Measurements from ENCODE around the gene RNF19B.

Gene RNF19B

DNA sequence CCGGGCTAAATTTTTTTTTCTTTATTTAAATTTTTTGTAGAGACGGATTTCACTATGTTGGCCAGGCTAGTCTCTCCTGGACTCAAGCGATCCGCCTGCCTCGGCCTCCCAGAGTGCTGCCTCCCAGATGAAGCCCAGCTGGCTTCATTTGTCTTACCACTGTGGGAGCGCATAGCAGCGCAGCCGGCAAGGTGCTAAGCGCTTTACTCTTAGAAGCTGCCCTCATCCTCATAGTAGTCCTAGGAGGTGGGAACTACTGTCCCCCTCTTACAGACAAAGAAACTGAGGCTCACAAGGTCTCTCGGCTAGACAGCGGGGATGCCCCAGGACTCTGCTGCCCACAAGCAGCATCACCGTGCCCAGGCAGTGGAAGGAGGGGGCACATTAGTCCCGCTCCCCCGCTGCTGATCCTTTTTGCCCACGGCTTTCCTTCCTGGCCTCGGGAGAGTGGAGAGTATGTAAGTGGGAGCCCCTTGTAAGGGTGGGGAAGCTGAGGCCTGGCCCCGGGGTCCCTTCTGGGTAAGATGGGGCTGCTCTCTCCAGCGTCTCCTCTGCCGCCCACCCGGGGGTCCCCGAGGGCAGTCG lies 64.1 kb downstream of the RNF19B start:
- Mint-ChIP-seq H3K27ac (no peak overlapping the region), H3K27me3 (ENCODE audit: low read depth) (peaks cover 73% of the 10 kb centered on the region), H3K4me3 (peak overlapping the region; percentile 59), H3K4me1 (ENCODE audit: low read depth) (peaks cover 4% of the 10 kb centered on the region), H3K36me3 (ENCODE audit: low read depth) (no peaks in the 10 kb centered on the region), H3K9me3 (no peaks in the 10 kb centered on the region)

DNA sequence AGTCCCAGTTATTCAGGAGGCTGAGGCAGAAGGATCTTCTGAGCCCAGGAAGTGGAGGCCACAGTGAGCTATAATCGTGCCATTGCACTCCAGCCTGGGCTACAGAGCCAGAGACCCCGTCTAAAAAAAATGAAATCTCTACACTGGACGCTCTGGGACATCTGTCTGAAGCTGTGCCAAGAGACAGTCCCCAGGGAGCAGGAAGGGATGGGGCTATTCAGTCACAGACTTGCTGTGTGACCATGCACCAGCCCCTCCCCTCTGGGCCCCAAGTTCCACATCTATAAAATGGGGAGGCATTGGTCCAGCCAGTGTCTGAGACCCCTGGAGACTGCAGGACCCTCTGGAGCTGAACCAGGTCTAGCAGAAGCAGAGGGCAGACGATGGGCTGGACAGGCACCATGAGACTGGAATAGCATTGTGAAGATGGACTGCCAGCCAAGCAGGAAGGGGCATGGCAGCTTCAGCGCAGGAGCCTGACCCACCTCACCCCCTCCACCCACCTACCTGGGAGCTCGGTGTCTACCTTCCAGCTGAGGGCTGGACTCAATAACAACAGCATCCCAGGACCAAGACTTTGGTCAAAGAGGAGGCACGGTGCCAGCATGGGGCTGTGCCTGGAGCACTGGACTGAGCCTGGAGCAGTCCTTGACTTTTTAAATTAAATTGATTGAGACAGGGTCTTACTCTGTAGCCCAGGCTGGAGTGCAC lies 64.9 kb downstream of the RNF19B start:
- H3K4me1 Mint-ChIP-seq (ENCODE audit: low read depth): peaks cover 4% of the 10 kb centered on the region
- no peaks in the 10 kb centered on the region for H3K9me3 Mint-ChIP-seq
- no peaks in the 10 kb centered on the region for H3K36me3 Mint-ChIP-seq (ENCODE audit: low read depth)
- H3K27ac Mint-ChIP-seq: no peak overlapping the region
- no peak overlapping the region for H3K4me3 Mint-ChIP-seq
- peaks cover 72% of the 10 kb centered on the region for H3K27me3 Mint-ChIP-seq (ENCODE audit: low read depth)

DNA sequence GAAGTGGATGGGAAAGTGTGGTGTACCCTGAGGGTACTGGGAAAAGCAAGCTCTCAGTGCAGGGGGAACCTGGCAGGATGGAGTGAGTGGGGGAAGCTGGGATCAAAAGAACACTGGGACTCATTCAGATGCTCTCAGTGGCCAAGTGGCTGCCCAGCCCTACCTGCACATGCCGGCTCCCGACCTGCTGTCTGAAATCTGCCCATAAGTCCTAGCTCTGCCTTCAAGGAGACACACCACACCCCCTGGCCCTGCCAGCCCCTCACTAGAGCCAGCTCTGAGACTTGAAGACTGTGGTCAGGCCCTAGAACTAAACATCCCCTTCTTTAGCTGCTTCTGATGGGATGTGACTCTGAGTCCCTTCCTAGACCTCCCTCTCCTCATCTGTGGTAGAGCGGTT lies 65.7 kb downstream of the RNF19B start:
- Mint-ChIP-seq H3K4me1 (ENCODE audit: low read depth) (peaks cover 4% of the 10 kb centered on the region), H3K27ac (no peak overlapping the region), H3K27me3 (ENCODE audit: low read depth) (peaks cover 73% of the 10 kb centered on the region), H3K36me3 (ENCODE audit: low read depth) (no peaks in the 10 kb centered on the region), H3K4me3 (no peak overlapping the region), H3K9me3 (no peaks in the 10 kb centered on the region)

DNA sequence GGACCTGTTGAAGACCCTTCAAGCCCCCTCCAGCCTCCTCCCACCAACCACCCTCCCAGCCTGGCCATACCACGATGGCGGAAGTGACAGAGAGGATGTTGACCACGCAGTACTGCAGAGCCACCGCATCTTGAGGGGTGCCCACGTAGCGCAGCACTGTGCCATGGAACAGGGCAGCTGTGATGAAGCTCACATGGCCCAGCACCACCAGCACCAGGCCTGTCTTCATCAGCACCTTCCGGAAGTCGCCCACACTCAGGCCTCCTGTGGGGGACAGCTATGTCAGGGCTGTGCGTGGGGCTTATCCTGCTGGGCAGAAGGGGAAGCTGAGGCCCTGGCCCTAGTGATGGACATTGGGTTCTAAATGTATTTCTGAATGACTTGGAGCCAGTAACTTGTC lies 66.6 kb downstream of the RNF19B start:
- H3K4me1 Mint-ChIP-seq (ENCODE audit: low read depth): peaks cover 4% of the 10 kb centered on the region
- no peaks in the 10 kb centered on the region for H3K36me3 Mint-ChIP-seq (ENCODE audit: low read depth)
- no peak overlapping the region for H3K27ac Mint-ChIP-seq
- H3K27me3 Mint-ChIP-seq (ENCODE audit: low read depth): peaks cover 71% of the 10 kb centered on the region
- no peaks in the 10 kb centered on the region for H3K9me3 Mint-ChIP-seq
- no peak overlapping the region for H3K4me3 Mint-ChIP-seq

DNA sequence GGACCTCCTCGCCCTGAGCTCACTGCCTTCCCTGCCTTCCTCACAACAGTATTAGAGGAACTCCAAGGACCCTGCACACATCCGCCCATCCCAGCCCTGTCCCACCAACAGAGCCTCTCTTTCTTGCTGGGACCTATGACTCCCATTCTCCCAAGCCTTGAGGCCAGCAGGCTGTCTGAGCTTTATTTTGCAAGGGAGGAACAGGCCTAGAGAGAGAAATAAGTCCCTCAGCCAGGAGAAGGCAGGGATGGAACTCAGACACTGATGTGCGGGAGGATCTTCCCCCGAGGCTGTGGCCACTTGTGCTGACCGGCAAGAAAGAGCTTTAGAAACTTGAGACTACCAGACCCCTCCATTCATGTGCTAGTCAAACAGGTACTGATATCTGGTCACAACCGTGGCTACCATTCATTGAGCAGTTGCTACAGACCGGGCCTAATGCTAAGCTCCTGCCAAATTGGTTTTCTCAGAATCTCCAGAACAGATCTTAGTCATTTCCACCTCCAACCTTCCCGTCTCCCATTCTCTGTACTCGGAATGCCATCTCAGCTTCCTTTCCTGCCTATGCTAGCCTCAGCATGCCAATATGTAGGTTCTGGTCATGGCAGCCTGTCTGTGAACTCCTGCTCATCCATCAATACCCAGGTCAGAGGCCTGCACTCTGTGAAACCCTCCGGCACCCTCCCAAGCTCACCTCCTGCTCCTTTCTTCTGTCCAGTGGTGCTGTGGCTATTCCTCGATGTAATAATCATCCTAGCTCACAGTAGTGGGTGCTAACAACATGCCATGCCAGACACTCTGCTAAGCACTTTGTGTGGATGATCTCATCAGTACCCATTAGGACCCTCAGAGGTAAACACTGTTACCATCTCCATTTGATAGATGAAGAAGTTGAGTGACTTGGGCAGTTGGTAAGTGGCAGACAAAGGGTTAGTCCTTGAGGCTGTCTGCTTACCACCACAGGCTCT lies 67.2 kb downstream of the RNF19B start:
- Mint-ChIP-seq H3K27ac (no peak overlapping the region), H3K36me3 (ENCODE audit: low read depth) (no peaks in the 10 kb centered on the region), H3K4me1 (ENCODE audit: low read depth) (peaks cover 7% of the 10 kb centered on the region), H3K27me3 (ENCODE audit: low read depth) (peaks cover 67% of the 10 kb centered on the region), H3K4me3 (no peak overlapping the region), H3K9me3 (no peaks in the 10 kb centered on the region)

DNA sequence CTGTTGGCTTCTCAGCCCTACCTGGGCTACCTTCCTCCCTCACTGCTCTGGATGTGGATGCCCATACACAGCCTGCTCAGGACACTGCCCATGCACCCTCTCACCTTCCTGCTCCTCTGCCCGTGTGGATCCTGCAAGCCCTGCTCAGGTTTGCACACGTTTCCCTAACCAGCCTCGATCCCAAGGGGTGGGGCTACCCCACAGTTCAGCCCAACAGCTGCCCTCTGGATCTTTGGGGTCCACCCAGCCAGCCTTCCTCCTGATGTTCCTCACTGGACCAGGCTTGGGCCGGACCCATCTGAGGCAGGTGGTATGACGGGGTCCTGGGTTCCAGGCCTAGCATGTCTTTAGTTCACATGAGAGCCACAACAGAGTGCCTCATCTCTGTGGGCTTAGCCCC lies 68.2 kb downstream of the RNF19B start:
- Mint-ChIP-seq H3K27ac (no peak overlapping the region), H3K4me3 (no peak overlapping the region), H3K9me3 (no peaks in the 10 kb centered on the region), H3K36me3 (ENCODE audit: low read depth) (no peaks in the 10 kb centered on the region), H3K27me3 (ENCODE audit: low read depth) (peaks cover 67% of the 10 kb centered on the region), H3K4me1 (ENCODE audit: low read depth) (peaks cover 3% of the 10 kb centered on the region)

DNA sequence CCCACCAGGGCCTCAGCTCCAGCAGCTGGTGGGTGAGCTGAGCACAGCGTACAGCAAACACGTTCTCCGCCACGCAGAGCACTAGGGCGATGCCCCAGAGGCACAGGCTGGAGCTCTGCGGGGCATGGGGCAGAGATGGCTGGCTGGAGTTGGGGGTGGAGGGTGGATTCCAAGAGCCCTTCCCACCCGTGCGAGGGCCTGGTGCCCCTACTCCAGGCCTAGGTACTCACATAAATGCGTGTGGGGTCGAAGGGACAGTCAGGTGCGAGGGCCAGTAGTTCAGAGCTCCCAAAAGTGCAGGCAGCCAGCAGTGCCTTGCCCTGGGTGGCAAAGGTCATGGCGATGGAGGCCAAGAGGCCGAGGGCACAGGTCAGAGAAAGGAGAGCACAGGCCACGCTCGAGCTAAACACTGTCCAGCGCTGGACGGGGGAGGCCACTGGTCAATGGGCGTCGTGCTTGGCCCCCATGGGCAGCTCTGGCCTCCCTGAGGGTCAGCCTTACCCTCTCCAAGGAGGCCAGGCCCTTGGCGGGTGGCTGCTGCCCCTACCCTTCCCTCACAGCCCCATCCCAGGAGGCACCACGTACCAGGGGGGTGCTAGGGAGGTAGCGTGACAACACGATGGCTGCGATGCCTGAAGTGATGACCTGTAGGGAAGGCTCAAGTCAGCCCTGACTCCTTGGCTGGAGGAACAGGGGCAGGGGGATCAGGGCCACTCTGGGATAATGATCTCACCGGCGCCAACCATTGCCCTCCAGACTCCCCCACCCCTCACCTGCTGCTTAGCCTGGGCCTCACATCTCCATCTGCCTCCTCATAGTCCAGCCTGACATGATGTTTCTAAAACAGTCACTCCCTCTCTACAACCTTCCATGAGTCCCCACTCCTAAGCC lies 69.0 kb downstream of the RNF19B start:
- Mint-ChIP-seq H3K27ac (no peak overlapping the region), H3K9me3 (no peaks in the 10 kb centered on the region), H3K27me3 (ENCODE audit: low read depth) (peaks cover 72% of the 10 kb centered on the region), H3K36me3 (ENCODE audit: low read depth) (no peaks in the 10 kb centered on the region), H3K4me1 (ENCODE audit: low read depth) (peaks cover 3% of the 10 kb centered on the region), H3K4me3 (no peak overlapping the region)

DNA sequence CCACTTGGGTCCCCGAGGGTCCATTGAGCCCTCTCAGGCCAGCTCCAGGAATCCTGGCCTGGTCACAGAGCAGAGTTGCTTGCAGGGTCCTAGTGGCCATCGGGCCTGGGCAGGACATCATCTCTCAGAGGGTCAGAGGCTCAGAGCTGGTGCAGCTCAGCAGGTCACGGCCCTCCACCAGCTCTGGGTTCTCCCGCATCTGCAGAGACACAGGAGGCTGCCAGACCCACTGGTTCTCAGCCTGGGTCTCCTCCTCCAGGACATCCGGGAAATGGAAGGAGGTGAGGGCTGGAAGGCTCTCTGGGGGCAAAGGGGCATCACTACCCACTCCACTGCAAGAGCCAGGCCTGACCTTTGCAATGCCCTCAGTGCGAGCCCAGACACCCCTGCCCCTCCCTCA lies 69.9 kb downstream of the RNF19B start:
- Mint-ChIP-seq H3K4me1 (ENCODE audit: low read depth) (peaks cover 3% of the 10 kb centered on the region), H3K36me3 (ENCODE audit: low read depth) (no peaks in the 10 kb centered on the region), H3K4me3 (no peak overlapping the region), H3K27me3 (ENCODE audit: low read depth) (peaks cover 72% of the 10 kb centered on the region), H3K27ac (no peak overlapping the region), H3K9me3 (no peaks in the 10 kb centered on the region)

DNA sequence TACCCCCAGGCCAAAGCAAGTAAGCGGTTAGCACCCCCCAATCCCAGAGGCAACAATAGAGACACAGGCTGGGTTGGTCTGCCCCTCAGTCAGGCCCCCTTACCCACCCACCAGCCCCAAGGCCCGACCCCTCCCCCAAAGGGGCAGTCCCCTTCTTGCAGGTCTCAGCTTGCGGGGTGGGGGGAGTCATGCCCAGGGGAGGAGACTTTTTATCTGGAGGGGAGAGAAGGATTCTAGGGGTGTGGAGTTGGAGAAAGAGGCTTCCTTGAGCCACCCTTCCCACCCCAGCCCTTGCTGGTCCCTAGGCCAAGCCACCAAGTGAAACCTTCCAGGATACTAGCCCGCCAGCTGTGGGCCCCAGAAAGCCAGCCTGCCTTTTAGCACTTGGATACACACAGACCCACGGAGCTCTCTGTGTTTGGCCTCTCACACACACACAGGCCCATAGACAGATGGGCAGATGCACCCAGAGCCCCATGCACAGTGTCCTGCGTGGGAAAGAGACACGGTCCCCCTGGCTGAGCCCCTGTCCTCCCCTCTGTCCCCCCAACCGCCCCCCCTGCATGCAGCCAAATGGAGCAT lies 70.5 kb downstream of the RNF19B start:
- H3K27ac Mint-ChIP-seq: no peak overlapping the region
- H3K4me1 Mint-ChIP-seq (ENCODE audit: low read depth): peaks cover 3% of the 10 kb centered on the region
- no peaks in the 10 kb centered on the region for H3K36me3 Mint-ChIP-seq (ENCODE audit: low read depth)
- no peaks in the 10 kb centered on the region for H3K9me3 Mint-ChIP-seq
- peak overlapping the region; percentile 10 for H3K4me3 Mint-ChIP-seq
- peaks cover 72% of the 10 kb centered on the region for H3K27me3 Mint-ChIP-seq (ENCODE audit: low read depth)

DNA sequence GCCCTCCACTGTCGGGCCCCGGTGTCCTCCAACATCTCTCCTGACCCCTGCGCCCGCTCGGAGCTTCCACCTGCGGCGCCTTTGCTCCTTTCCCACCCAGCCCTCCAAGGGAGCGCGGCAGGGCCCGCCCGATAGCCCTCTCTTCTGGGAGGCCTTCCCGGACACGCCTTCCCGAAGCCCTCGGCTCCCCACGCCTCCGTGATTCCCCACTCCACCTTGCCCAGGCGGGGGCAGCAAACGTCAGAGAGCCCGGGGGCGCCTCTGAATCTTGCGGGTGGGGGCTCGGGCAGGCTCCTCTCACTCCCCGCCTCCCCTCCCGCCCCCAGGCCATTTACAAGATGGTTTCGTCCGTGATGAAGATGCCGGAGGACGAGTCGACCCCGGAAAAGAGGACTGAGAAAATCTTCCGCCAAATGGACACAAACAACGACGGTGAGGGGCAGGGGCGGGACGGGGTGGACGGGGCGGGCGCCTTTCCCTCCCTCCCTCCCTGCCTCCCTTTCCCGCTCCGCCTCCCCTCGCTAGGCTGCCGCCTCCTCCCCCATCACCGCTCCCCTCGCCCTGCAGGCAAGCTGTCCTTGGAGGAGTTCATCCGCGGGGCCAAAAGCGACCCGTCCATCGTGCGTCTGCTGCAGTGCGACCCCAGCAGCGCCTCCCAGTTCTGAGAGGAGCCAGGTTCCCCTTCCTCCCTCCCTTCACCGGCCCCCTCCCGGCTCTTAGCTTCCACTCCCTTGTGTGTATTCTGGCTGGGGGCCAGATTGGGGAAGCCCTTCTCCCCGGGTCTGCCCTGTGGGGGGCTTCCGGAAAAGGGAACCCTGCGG lies 71.2 kb downstream of the RNF19B start:
- Mint-ChIP-seq H3K27ac (no peak overlapping the region), H3K4me1 (ENCODE audit: low read depth) (peaks cover 3% of the 10 kb centered on the region), H3K4me3 (peak overlapping the region; percentile 43), H3K9me3 (no peaks in the 10 kb centered on the region), H3K36me3 (ENCODE audit: low read depth) (no peaks in the 10 kb centered on the region), H3K27me3 (ENCODE audit: low read depth) (peaks cover 69% of the 10 kb centered on the region)

DNA sequence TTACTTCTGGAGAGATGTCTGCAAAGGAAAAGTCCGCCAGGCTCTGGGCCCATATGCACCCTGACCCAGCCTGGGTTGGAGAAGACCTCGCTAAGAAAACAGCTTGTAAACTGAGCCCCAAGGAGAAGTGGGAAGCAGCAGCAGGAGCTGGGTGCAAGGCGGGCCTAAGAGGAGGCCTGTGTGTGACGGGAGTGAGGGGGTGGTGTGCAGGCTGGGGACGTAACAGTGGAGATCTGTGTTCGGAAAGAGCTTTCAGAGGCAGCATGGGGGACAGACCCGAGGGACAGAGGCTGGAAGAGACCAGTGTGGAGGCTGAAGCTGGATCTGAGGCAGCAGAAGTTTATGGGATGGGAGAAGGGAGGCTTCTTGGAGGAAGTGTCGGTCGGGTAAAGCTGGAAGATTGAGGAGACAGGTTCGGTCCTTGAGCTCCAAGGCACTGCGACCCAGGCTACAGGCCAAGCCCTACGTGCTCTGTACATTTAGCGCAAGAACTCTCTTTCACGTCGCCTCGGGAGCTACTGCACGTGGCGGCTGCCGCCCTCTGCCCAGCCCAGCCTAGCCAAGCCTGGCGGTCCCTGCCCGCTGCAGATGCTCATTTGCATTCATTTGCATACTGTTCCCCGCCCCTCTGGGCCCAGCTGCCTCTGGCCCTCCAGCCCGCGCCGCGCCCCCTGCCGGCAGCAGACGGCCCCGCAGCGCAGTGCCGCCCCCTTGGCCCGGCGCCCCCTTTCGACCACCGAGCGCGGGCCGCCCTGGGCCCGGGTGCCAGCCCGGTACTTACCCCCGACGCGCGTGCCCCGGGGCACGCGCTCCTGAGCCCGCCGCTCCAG lies 72.0 kb downstream of the RNF19B start:
- Mint-ChIP-seq H3K27me3 (ENCODE audit: low read depth) (peaks cover 74% of the 10 kb centered on the region), H3K36me3 (ENCODE audit: low read depth) (no peaks in the 10 kb centered on the region), H3K9me3 (no peaks in the 10 kb centered on the region), H3K4me1 (ENCODE audit: low read depth) (peaks cover 3% of the 10 kb centered on the region), H3K27ac (no peak overlapping the region), H3K4me3 (peak overlapping the region; percentile 57)

DNA sequence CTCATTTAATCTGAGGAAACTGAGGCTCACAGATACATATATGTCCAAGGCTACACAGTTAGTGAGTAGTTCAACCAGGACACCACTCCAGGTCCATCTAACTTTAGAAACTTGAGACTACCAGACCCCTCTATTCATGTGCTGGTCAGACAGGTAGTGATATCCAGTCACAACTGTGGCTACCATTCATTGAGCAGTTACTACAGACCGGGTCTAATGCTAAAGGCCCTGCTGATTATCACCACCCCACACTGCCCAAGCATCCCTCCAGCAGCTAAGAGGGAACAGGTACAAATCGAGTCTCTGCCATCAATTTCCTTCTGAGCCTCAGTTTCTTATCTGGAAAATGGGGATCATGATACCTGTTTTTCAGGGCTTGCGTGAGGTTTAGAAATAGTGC lies 73.0 kb downstream of the RNF19B start:
- no peak overlapping the region for H3K27ac Mint-ChIP-seq
- no peaks in the 10 kb centered on the region for H3K36me3 Mint-ChIP-seq (ENCODE audit: low read depth)
- no peaks in the 10 kb centered on the region for H3K9me3 Mint-ChIP-seq
- H3K27me3 Mint-ChIP-seq (ENCODE audit: low read depth): peaks cover 77% of the 10 kb centered on the region
- H3K4me1 Mint-ChIP-seq (ENCODE audit: low read depth): peaks cover 3% of the 10 kb centered on the region
- H3K4me3 Mint-ChIP-seq: no peak overlapping the region

DNA sequence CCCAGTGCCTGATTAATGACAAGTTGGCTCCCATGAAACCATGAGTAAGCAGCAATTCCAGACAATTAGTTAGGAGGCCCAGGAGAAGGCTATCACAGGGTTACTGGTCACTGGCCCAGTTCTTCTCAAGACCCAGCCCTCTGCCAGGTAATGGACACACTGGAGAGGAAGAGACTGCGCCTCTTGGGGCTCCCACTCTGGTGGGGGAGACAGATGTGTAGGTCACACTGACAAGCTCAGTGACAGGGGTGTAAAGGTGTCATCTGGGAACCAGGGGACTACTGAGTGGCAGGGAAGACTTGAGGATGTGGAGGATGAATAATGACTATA lies 73.4 kb downstream of the RNF19B start:
- Mint-ChIP-seq H3K9me3 (no peaks in the 10 kb centered on the region), H3K27ac (no peak overlapping the region), H3K27me3 (ENCODE audit: low read depth) (peaks cover 74% of the 10 kb centered on the region), H3K4me3 (no peak overlapping the region), H3K36me3 (ENCODE audit: low read depth) (no peaks in the 10 kb centered on the region), H3K4me1 (ENCODE audit: low read depth) (peaks cover 3% of the 10 kb centered on the region)

Measured in T-helper 1 cell treated with Interleukin-12 subunit alpha and Interleukin-12 subunit beta and Interleukin-4 antibody, amounts not matched to agents 30 μg/mL and 1 μg/mL, for 36 hours (primary cell).